Spinal cord (tissue), 10 donors: ENCODE measurements around the gene RPAP3. TPM values are rescaled to one million over a fixed set of nuclear protein-coding genes. Genes with fewer than 3 reads are reported as not detected.

Experiments
- DNase-seq, 6 donors: peaks; one replicate each; pipeline versions ENCODE4 v3.0.0 to v3.0.0-alpha.2; 2013 to 2015; ENCODE audit warnings: low spot score in 6 of 6, low read depth in 4 of 6
- H3K27ac ChIP-seq: one replicate; pipeline ENCODE4 v1.5.1; 2013; ENCODE audit warnings: low read depth, low read length, control low read depth
- H3K27me3 ChIP-seq: one replicate; pipeline ENCODE4 v1.6.1; 2013; ENCODE audit warnings: low read length; ENCODE audit not compliant: control insufficient read depth, insufficient read depth
- H3K36me3 ChIP-seq: one replicate; pipeline ENCODE4 v1.6.1; 2013; ENCODE audit warnings: low read length; ENCODE audit not compliant: control insufficient read depth, insufficient read depth
- H3K4me1 ChIP-seq: one replicate; pipeline ENCODE4 v1.6.1; 2013; ENCODE audit warnings: low read length; ENCODE audit not compliant: control insufficient read depth, insufficient read depth
- H3K4me3 ChIP-seq: one replicate; pipeline ENCODE4 v1.5.1; 2013; ENCODE audit warnings: low read depth, low read length, control low read depth
- H3K9me3 ChIP-seq: one replicate; pipeline ENCODE4 v1.6.1; 2013; ENCODE audit warnings: low read length; ENCODE audit not compliant: control insufficient read depth, insufficient read depth
- WGBS: methylation state at CpG from one replicate; pipeline ENCODE4 v1.1.5; 2013; ENCODE audit warnings: missing lambda C conversion rate; ENCODE audit not compliant: insufficient coverage; 5-methylcytosine and 5-hydroxymethylcytosine counted together
- polyA plus RNA-seq, 2 donors: library from polyadenylated mRNA; unstranded; fragments of 120-200 nt; gene quantifications; one replicate each; pipeline ENCODE4 v1.2.1, GENCODE V29; 2013; ENCODE audit not compliant: insufficient read length in 2 of 2
- total RNA-seq, 2 donors: library from RNA; depleted of rRNA in 1 of 2; stranded (reverse); fragments of 120-200 nt in 1 of 2; fragments of >200 nt in 1 of 2; gene quantifications; one replicate each; pipeline versions ENCODE4 v1.2.3 to v1.2.4, GENCODE V29; 2013 to 2014
- donor health status: healthy.

Gene RPAP3
- total and polyA plus RNA-seq, 4 donors, result 25.6 to 35.3 (median 26.1) TPM

DNA sequence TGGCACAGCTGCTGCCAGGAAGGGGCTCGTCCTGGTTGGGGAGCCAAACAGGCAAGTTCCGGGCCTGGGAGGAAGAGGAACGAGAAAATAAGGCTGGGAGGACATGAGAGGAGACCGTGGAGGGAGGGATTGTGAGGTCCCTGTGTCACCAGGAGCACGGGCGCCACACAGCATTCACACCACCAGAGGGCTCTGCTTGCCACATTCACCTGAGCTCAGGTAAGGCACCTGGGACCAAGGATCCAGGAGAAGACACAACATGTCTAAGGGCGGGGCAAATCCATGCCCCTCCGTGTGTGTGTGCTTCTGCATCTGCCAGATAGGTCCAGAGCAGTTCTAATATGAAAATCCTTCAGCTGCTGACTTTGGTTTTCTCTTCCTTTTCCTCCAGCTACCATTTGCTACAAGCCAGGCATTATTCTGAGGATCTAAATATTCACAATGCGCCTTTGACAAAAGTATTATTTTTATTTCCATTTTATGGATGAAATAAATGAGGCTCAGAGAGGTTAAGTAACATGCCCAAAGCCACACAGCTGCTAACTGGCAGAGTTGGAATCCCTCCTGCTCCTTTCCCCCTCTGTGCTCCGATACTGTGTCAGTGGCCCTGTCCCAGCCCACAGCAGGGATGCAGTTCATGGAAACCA is 38.3 kb upstream of the RPAP3 start:
- 58% methylated on average over 9 of the region's 10 CpGs for WGBS
- H3K27me3 ChIP-seq, result no peaks in the 10 kb centered on the region
- H3K9me3 ChIP-seq, result no peaks in the 10 kb centered on the region
- H3K27ac ChIP-seq, result no peak overlapping the region
- no peak overlapping the region for H3K4me3 ChIP-seq
- peak in 1 of 6 donors; percentile 62 for DNase-seq
- peaks cover 52% of the 10 kb centered on the region for H3K4me1 ChIP-seq
- peaks cover 30% of the 10 kb centered on the region for H3K36me3 ChIP-seq

DNA sequence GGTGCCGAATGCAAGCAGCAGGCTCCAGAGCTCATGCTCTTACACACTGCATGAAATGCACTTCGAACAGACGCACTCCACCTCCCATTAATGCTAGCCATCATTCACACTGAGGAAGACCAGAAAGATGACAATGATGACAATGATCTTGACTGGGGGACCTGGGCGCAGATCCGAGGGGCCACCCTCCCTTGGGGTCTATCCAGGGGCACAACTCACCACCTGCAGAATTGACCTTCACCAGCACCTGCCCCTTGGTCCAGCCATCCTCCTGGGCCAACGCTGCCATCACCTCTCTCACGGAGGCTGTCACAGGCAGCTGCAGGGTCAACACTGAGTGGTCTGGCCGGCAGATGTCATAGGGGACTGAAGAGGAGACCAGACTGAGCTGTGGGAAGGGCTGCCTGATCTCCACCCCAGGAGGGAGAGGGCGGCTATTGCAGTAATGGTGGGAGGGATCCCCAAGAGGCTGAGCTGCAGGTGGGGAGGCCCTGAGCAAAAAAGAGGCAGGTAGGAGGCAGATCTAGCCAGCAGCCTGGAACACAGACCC is 37.6 kb upstream of the RPAP3 start:
- H3K27me3 ChIP-seq, result no peaks in the 10 kb centered on the region
- no peak overlapping the region for H3K27ac ChIP-seq
- H3K4me1 ChIP-seq, result peaks cover 52% of the 10 kb centered on the region
- no peak overlapping the region for H3K4me3 ChIP-seq
- 80% methylated on average over 5 of the region's 9 CpGs for WGBS
- DNase-seq, result no peak
- peaks cover 25% of the 10 kb centered on the region for H3K36me3 ChIP-seq
- H3K9me3 ChIP-seq, result no peaks in the 10 kb centered on the region

DNA sequence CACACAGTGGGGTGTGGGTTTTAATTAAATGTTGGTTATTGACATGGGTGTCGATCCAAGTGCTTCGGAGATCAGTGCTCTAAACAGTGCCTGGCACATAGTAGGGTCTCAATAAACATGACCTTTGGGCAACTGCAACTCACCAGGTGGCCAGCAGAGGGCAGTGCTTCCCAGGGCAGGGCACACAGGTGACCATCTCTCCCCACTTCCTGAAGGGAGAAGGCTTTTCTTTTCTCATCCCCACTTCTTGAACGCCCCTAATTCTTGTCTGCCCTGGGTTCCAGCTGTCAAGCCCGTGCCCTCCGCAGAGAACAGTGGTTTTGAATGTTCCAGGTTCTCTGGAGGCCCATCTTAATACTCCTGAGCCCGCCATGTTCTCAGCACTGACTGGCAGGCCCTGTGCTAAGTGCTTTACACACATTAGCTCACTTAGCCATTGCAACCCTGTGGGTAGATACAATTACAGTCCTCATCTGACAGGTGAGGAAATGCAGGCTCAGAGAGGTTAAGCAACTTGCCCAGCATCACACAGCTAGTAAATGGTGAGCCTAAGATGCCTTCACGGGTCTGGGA is 36.5 kb upstream of the RPAP3 start:
- 94% methylated on average over 2 of the region's 7 CpGs for WGBS
- DNase-seq, result no peak
- Histone ChIP-seq H3K27me3 (no peaks in the 10 kb centered on the region), H3K9me3 (no peaks in the 10 kb centered on the region), H3K4me3 (no peak overlapping the region), H3K4me1 (peaks cover 62% of the 10 kb centered on the region), H3K27ac (no peak overlapping the region), H3K36me3 (peaks cover 26% of the 10 kb centered on the region)

DNA sequence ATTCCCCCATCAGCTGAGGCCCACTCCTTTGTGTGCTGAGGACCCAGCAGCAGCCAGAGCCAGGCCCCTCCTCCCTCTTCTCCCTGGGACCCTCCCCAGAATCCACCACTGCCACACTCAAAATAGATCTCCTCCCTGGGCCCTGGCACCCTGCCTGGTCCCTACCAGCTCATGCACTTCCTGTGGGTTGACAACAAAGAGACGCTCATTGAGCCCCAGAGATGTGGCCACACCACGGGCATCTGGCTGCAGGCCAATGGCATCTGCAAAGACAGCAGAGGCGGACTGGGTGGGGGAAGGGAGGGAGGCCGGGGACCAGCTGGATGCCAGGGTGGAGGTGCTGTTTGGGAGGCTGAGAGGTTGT is 35.5 kb upstream of the RPAP3 start:
- no peak overlapping the region for H3K4me3 ChIP-seq
- H3K27ac ChIP-seq, result peak overlapping the region; percentile 84
- peaks cover 68% of the 10 kb centered on the region for H3K4me1 ChIP-seq
- H3K36me3 ChIP-seq, result peaks cover 23% of the 10 kb centered on the region
- peak in 5 of 6 donors; percentile 65 to 93 (median 76) for DNase-seq
- no peaks in the 10 kb centered on the region for H3K27me3 ChIP-seq
- 8% methylated on average over 4 of the region's 4 CpGs for WGBS
- no peaks in the 10 kb centered on the region for H3K9me3 ChIP-seq

DNA sequence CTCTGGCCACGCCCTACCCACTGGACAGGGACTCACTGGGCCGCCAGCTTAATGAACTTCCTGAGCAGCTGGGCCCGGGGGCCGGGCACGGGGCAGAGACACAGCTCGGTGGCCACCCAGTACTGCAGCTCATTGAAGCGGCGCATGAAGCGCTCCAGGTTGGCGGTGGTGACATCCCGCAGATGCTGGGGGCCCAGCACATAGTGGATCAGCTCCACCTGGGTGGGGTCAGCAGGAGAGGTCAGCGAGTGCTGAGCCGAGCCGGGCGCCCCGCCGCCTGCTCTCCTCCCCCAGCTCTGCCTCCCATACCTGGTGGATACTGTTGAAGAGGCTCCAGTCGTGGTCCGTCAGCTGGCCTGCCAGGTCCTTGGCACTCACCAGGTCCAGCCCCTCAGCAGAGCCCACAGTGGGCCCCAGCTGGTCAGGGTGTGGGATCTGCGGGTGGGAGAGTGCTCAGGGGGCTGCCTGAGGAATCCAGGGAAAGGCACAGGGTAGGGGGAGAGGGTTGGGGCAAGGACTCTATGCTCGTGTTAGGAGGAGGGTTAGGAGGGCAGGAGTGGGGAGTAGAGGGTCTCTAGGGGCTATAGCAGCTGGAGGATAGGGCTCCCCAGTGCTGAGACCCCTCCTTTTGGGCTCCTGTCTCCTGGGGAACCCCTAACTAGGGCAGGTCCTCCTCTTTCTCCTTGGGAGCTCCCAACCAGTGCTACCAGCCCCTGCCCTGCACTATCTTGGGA is 34.9 kb upstream of the RPAP3 start:
- no peaks in the 10 kb centered on the region for H3K27me3 ChIP-seq
- peaks cover 22% of the 10 kb centered on the region for H3K36me3 ChIP-seq
- H3K4me1 ChIP-seq, result peaks cover 68% of the 10 kb centered on the region
- 78% methylated on average over 18 of the region's 21 CpGs for WGBS
- no peak overlapping the region for H3K4me3 ChIP-seq
- peak overlapping the region; percentile 84 for H3K27ac ChIP-seq
- no peak for DNase-seq
- no peaks in the 10 kb centered on the region for H3K9me3 ChIP-seq

DNA sequence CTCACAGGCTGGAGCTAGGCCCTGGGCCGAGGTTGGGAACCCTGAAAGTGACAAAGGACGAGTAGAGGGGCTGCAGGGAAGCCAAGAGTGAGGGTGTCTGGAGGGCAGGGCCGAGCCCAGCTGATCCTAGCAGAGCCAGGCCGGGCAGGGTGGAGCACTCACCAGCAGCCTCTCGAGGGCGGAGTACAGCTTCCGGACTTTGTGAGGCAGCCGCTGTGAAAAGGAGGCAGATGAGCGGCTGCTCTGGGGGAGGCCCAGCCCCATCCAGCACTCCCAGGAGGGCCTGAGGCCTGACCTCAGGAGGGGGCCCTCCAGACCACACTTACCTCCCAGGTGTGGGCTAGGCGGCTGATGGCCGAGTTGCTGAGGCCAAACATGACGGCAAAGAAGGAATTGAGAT is 34.1 kb upstream of the RPAP3 start:
- H3K27me3 ChIP-seq, result no peaks in the 10 kb centered on the region
- no peaks in the 10 kb centered on the region for H3K9me3 ChIP-seq
- H3K27ac ChIP-seq, result peak overlapping the region; percentile 25
- H3K36me3 ChIP-seq, result peaks cover 28% of the 10 kb centered on the region
- H3K4me1 ChIP-seq, result peaks cover 68% of the 10 kb centered on the region
- WGBS, result 85% methylated on average over 10 of the region's 12 CpGs
- no peak overlapping the region for H3K4me3 ChIP-seq
- no peak for DNase-seq

DNA sequence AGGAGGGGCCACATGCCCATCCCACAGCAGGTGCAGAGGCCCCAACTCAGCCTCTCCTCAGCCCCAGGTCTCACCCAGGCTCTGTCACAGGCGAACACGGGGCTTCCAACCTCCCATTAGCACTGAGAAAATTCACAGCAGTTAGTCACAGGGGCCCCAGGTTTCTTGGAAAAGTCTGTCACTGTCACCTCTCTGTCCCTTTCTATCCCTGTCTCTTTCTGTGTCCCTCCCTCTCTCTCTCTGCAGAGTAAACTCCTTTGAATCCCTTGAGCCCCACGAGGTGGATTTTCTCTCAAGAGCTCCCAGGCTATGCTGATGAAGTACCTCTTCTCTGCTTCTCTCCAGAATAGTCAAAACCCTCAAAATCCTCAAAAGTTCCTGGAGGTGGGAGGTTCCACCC is 33.5 kb upstream of the RPAP3 start:
- DNase-seq, result no peak
- no peaks in the 10 kb centered on the region for H3K9me3 ChIP-seq
- 87% methylated on average over 3 of the region's 3 CpGs for WGBS
- peaks cover 28% of the 10 kb centered on the region for H3K36me3 ChIP-seq
- no peaks in the 10 kb centered on the region for H3K27me3 ChIP-seq
- H3K4me1 ChIP-seq, result peaks cover 72% of the 10 kb centered on the region
- no peak overlapping the region for H3K27ac ChIP-seq
- no peak overlapping the region for H3K4me3 ChIP-seq

DNA sequence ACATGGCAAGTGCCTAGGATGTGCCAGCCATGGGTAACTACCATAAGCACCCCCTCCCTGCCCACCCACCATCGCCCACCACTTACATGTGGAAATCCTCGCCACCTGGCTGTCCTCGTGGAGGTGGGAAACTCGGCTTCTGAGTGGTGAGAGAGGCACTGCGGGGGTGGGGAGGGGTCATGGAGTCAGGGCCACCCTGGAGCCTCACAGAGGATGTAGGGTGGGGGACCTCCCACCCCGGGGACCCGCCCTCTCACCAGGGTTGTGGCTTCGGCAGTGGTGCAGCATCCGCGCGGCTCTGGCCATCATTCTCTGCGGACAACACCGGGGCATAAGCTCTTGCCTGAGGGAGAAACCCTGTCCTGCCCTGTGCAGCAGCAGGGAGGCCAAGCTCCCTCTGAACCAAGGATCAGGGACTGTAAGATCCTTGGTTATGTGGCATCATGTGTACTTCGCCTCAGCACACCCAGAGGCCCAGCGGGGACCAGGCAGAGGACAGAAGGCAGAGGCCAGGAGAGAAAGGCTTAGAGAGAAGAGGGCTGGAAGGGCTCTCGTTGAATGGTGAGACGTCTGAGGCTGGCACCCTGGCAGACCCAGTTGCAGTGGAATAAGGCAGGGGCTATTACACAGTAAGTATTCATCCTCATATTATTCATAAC is 32.2 kb upstream of the RPAP3 start:
- H3K4me1 ChIP-seq, result peaks cover 65% of the 10 kb centered on the region
- H3K4me3 ChIP-seq, result no peak overlapping the region
- no peaks in the 10 kb centered on the region for H3K9me3 ChIP-seq
- 91% methylated on average over 12 of the region's 17 CpGs for WGBS
- no peak for DNase-seq
- no peaks in the 10 kb centered on the region for H3K27me3 ChIP-seq
- peak overlapping the region; percentile 84 for H3K27ac ChIP-seq
- peaks cover 28% of the 10 kb centered on the region for H3K36me3 ChIP-seq

DNA sequence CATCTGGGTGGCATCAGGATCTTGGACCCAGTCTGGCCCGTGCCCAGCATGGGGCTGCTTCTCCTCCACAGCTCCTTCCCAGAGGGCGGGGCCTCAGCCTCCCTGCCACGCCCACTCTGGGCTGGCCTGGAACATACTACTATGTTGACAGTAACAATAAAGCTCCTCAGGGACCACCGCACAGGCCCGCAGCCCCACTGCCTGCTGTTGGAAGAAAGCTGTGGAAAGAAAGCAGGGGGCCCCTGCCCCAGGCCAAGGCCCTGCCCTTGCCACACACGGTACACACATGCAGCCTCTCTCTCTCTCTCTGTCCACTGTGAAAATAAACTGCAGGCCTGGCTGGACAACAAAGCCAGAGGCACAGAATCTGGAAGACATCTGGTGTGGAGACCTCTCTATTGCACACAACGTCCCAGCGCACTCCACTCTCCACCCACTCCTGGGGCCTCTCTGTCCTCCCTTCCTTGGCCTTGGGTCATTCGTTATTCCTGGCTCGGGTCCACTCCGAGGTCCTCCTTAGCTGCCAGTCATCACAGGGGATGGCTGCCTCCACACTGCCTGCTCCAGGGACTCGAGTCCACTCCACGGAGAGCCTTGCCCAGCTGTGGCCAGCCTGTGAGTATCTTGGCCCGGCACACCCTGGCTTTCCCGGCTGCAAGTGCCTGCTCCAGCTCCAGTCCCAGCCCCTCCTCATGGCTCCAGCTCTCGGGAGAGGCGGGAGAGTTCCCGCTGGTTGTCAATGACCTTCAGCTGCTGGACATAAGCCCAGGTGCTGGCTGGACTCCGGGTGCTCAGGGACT is 31.2 kb upstream of the RPAP3 start:
- peaks cover 28% of the 10 kb centered on the region for H3K36me3 ChIP-seq
- WGBS, result 34% methylated on average over 18 of the region's 19 CpGs
- peak in 3 of 6 donors; percentile 34 to 79 (median 42) for DNase-seq
- no peaks in the 10 kb centered on the region for H3K27me3 ChIP-seq
- H3K27ac ChIP-seq, result peak overlapping the region; percentile 84
- H3K9me3 ChIP-seq, result no peaks in the 10 kb centered on the region
- H3K4me3 ChIP-seq, result no peak overlapping the region
- peaks cover 65% of the 10 kb centered on the region for H3K4me1 ChIP-seq
